SU-DHL-6 (cell line): ENCODE data around the gene NHSL2.

ENCODE experiments used
- H2AFZ ChIP-seq: fragments of 200-600 bp; sonication (generic); 2 replicates; pipeline ENCODE4 v1.6.1; 2014; ENCODE audit warnings: low read depth, mild to moderate bottlenecking, moderate library complexity, mixed read lengths, antibody characterized with exemption, low read length; ENCODE audit not compliant: severe bottlenecking
- H3F3A ChIP-seq: fragments of 200-600 bp; shearing (Covaris generic); 2 replicates; pipeline ENCODE4 v1.6.0; 2016; ENCODE audit warnings: antibody characterized with exemption, mild to moderate bottlenecking; ENCODE audit not compliant: insufficient read depth
- H3K27ac ChIP-seq: fragments of 200-600 bp; sonication (generic); 2 replicates; pipeline ENCODE4 v1.5.1; 2016; ENCODE audit warnings: low read depth, mild to moderate bottlenecking, low read length, moderate library complexity, mixed read lengths
- H3K27me3 ChIP-seq: fragments of 200-600 bp; sonication (generic), shearing (Covaris generic); 2 replicates; pipeline ENCODE4 v1.6.0; 2014; ENCODE audit warnings: mild to moderate bottlenecking, low read length
- H3K36me3 ChIP-seq: fragments of 200-600 bp; sonication (generic); 2 replicates; pipeline ENCODE4 v1.6.1; 2014; ENCODE audit warnings: mild to moderate bottlenecking, low read length, mixed read lengths
- H3K4me2 ChIP-seq: fragments of 300-600, 200-600 bp; shearing (Covaris generic), sonication (generic); 2 replicates; pipeline ENCODE4 v1.6.0; 2014; ENCODE audit warnings: low read length, low read depth, mild to moderate bottlenecking; ENCODE audit not compliant: poor library complexity, severe bottlenecking
- H3K4me3 ChIP-seq: fragments of 200-600 bp; sonication (generic); 2 replicates; pipeline ENCODE4 v1.5.1; 2014; ENCODE audit warnings: antibody characterized with exemption, low read length, mild to moderate bottlenecking, mixed read lengths; ENCODE audit not compliant: insufficient read depth, poor library complexity, severe bottlenecking
- H3K79me2 ChIP-seq: fragments of 200-600 bp; sonication (generic); 2 replicates; pipeline ENCODE4 v1.6.1; 2014; ENCODE audit warnings: mild to moderate bottlenecking, low read length, moderate library complexity; ENCODE audit not compliant: insufficient read depth
- H3K9ac ChIP-seq: fragments of 200-600 bp; sonication (generic); 2 replicates; pipeline ENCODE4 v1.7.0; 2014; ENCODE audit warnings: mild to moderate bottlenecking, low read length
- H3K9me2 ChIP-seq: fragments of 200-600 bp; sonication (generic); replicated peaks from 2 replicates; pipeline ENCODE4 v1.6.1; 2014; ENCODE audit warnings: low read length; ENCODE audit not compliant: insufficient read depth
- H3K9me3 ChIP-seq: fragments of 200-600 bp; sonication (generic); 2 replicates; pipeline ENCODE4 v1.6.1; 2014; ENCODE audit warnings: low read length, mixed read lengths; ENCODE audit not compliant: insufficient read depth
- H4K20me1 ChIP-seq: fragments of 200-600 bp; sonication (generic); 2 replicates; pipeline ENCODE4 v1.6.1; 2014; ENCODE audit warnings: low read depth, mild to moderate bottlenecking, antibody characterized with exemption, low read length, moderate library complexity, mixed read lengths
- EZH2phosphoT487 ChIP-seq: fragments of 200-600 bp; sonication (generic), shearing (Covaris generic); conservative IDR thresholded peaks from 2 replicates; pipeline ENCODE4 v1.6.1; 2018; ENCODE audit warnings: mild to moderate bottlenecking, antibody characterized with exemption, low read length, moderate library complexity, mixed read lengths
- TF ChIP-seq, protein P1 (sequence below): fragments of 200-600 bp; sonication (generic); IDR thresholded peaks from one replicate; pipeline ENCODE4 v1.5.1; 2017; ENCODE audit warnings: antibody characterized with exemption, mild to moderate bottlenecking, low read length, moderate library complexity; ENCODE audit not compliant: insufficient read depth, poor library complexity, severe bottlenecking

NHSL2 gene

DNA sequence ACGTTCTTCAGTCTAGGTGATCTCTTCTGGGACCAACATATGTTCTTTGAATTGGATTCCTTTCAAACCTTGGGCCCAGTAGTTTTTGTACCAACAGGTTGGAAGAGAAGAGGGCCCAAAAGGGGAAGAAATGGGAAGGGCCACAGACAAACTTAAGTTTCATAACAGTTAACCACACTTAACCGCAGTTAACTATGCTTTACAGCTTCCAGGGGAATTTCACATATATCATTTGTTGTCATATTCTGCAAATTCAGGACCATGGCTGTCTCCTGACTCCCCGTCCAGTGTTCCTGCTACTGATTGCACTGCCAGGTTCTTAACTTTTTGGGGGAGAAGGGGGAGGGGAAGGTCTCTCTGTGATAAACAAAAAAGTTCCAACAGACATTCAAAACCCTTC, 186.5 kb downstream of the NHSL2 start:
- no peaks in the 10 kb centered on the region for H3K36me3 ChIP-seq
- no peaks in the 10 kb centered on the region for H3K9me3 ChIP-seq
- H3K27me3 ChIP-seq = no peaks in the 10 kb centered on the region
- H3K27ac ChIP-seq = no peak overlapping the region
- H3K4me2 ChIP-seq = no peak overlapping the region
- no peak overlapping the region for H3K4me3 ChIP-seq
- H3F3A ChIP-seq = no peaks in the 10 kb centered on the region
- H4K20me1 ChIP-seq = no peaks in the 10 kb centered on the region
- no peak overlapping the region for H2AFZ ChIP-seq
- TF ChIP-seq, protein P1, sequence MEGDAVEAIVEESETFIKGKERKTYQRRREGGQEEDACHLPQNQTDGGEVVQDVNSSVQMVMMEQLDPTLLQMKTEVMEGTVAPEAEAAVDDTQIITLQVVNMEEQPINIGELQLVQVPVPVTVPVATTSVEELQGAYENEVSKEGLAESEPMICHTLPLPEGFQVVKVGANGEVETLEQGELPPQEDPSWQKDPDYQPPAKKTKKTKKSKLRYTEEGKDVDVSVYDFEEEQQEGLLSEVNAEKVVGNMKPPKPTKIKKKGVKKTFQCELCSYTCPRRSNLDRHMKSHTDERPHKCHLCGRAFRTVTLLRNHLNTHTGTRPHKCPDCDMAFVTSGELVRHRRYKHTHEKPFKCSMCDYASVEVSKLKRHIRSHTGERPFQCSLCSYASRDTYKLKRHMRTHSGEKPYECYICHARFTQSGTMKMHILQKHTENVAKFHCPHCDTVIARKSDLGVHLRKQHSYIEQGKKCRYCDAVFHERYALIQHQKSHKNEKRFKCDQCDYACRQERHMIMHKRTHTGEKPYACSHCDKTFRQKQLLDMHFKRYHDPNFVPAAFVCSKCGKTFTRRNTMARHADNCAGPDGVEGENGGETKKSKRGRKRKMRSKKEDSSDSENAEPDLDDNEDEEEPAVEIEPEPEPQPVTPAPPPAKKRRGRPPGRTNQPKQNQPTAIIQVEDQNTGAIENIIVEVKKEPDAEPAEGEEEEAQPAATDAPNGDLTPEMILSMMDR = no peak
- no peak for TF ChIP-seq EZH2phosphoT487
- no peaks in the 10 kb centered on the region for H3K79me2 ChIP-seq
- no peaks in the 10 kb centered on the region for H3K9me2 ChIP-seq
- no peak overlapping the region for H3K9ac ChIP-seq

DNA sequence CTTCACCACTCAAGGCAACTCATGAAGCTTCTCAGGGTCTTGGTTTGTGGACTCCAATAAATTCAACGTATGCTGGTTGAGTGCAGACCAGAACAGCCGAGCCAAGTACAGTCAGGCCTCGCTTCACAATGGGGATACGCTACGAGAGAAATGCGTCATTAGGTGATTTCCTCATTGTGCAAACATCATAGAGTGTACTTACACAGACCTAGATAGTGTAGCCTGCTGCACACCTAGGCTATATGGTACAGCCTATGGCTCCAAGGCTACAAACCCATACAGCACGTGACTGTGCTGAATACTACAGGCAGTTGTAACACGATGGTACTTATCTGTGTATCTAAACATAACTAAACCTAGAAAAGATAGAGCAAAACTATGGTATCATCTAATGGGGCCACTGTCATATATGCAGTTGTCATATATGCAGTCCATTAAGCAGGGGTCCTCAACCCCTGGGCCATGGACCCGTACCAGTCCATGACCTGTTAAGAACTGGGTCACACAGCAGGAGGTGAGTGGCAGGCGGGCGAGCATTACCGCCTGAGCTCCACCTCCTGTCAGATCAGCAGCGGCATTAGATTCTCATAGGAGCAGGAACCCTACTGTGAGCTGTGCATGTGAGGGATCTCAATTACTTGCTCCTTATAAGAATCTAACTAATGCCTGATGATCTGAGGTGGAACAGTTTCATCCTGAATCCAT, 189.6 kb downstream of the NHSL2 start:
- H3K79me2 ChIP-seq = no peaks in the 10 kb centered on the region
- no peaks in the 10 kb centered on the region for H3K9me3 ChIP-seq
- H3K9ac ChIP-seq = no peak overlapping the region
- H3K4me3 ChIP-seq = no peak overlapping the region
- no peak overlapping the region for H2AFZ ChIP-seq
- no peak overlapping the region for H3K4me2 ChIP-seq
- H3K36me3 ChIP-seq = no peaks in the 10 kb centered on the region
- H4K20me1 ChIP-seq = no peaks in the 10 kb centered on the region
- TF ChIP-seq EZH2phosphoT487 = no peak
- TF ChIP-seq, protein P1 = no peak
- no peaks in the 10 kb centered on the region for H3K9me2 ChIP-seq
- H3K27ac ChIP-seq = no peak overlapping the region
- H3K27me3 ChIP-seq = no peaks in the 10 kb centered on the region
- no peaks in the 10 kb centered on the region for H3F3A ChIP-seq

DNA sequence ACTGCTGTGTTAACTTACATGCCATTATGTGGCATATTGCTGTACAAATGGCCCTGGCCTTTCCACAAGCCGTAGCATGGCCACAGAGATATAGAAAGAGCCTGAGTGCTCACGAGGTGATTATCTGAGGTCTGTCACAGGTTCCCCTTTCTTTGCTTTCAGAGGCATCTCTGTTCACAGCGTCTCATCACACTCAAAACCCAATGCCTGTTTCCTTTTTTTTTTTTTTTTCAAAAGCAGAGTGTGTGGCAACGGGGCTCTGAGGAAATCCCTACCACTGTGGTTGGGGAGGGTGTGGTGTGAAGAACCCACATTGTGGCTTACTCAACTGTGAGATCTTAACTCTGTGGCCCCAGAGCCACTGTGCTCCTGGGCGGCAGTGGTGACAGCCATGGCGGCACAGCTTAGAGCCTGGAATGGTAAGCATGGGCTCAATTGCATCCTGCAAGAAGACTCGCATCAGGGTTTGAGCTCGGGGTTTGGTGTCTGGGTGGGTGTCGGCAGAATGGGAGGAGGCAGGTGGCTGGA, 190.2 kb downstream of the NHSL2 start:
- no peak for TF ChIP-seq EZH2phosphoT487
- TF ChIP-seq, protein P1 = no peak
- no peak overlapping the region for H3K4me2 ChIP-seq
- H3K9me3 ChIP-seq = no peaks in the 10 kb centered on the region
- H2AFZ ChIP-seq = no peak overlapping the region
- H3K36me3 ChIP-seq = no peaks in the 10 kb centered on the region
- no peaks in the 10 kb centered on the region for H3K79me2 ChIP-seq
- H3K9me2 ChIP-seq = no peaks in the 10 kb centered on the region
- H3K27me3 ChIP-seq = no peaks in the 10 kb centered on the region
- H3K4me3 ChIP-seq = no peak overlapping the region
- no peaks in the 10 kb centered on the region for H4K20me1 ChIP-seq
- no peaks in the 10 kb centered on the region for H3F3A ChIP-seq
- H3K27ac ChIP-seq = no peak overlapping the region
- H3K9ac ChIP-seq = no peak overlapping the region
